Measurements from ENCODE around the gene C1QL4.

GRCh38 chr12:49330032-49330619 lies 6.9 kb downstream of the C1QL4 start:
- TF ChIP-seq, protein P1, sequence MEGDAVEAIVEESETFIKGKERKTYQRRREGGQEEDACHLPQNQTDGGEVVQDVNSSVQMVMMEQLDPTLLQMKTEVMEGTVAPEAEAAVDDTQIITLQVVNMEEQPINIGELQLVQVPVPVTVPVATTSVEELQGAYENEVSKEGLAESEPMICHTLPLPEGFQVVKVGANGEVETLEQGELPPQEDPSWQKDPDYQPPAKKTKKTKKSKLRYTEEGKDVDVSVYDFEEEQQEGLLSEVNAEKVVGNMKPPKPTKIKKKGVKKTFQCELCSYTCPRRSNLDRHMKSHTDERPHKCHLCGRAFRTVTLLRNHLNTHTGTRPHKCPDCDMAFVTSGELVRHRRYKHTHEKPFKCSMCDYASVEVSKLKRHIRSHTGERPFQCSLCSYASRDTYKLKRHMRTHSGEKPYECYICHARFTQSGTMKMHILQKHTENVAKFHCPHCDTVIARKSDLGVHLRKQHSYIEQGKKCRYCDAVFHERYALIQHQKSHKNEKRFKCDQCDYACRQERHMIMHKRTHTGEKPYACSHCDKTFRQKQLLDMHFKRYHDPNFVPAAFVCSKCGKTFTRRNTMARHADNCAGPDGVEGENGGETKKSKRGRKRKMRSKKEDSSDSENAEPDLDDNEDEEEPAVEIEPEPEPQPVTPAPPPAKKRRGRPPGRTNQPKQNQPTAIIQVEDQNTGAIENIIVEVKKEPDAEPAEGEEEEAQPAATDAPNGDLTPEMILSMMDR (conservative IDR thresholded peaks at IDR 0.05 in 1 of 2, IDR thresholded peaks at IDR 0.05 in 1 of 2; ENCODE audit: low read depth in 1 of 2, low read length in 2 of 2), result no peak
- TF ChIP-seq EZH2 (IDR thresholded peaks at IDR 0.05; ENCODE audit: low read length, missing control alignments), result no peak

All from fibroblast of lung (primary cell).